Naive thymus-derived CD4-positive, alpha-beta T cell (primary cell): Measurements from ENCODE around the gene SOHLH1. TPM values are rescaled to one million over a fixed set of nuclear protein-coding genes. Genes with fewer than 3 reads are reported as not detected.

Experiments used
- ATAC-seq: fragments of 150-1000 bp; cut with Tn5 transposase; 2 replicates; pipeline ENCODE4 v1.10.0; 2021; ENCODE audit warnings: mild to moderate bottlenecking, moderate library complexity
- CTCF ChIA-PET: fragments of 350-600 bp; sonication (Branson Sonifier 250); formaldehyde crosslinking; loops from one replicate; lab custom pipeline; 2021; ENCODE audit warnings: antibody characterized with exemption; lab: Charles Lee
- POLR2A ChIA-PET: fragments of 350-600 bp; sonication (Branson Sonifier 250); formaldehyde crosslinking; loops from one replicate; lab custom pipeline; 2021; ENCODE audit warnings: antibody characterized with exemption, inconsistent platforms; lab: Charles Lee
- DNase-seq, 9 donors: peaks; one replicate each; pipeline versions ENCODE4 v3.0.0 to v3.0.0-alpha.2; 2020 to 2022; ENCODE audit warnings: mixed read lengths in 1 of 9
- H3K27ac ChIP-seq: one replicate; pipeline ENCODE4 v1.7.0; 2013; ENCODE audit warnings: mild to moderate bottlenecking, low read depth, low read length, moderate library complexity
- H3K27me3 ChIP-seq, 2 donors: one replicate each; pipeline ENCODE4 v1.7.0; 2013; ENCODE audit warnings: low read length in 2 of 2, mild to moderate bottlenecking in 2 of 2, moderate library complexity in 2 of 2; ENCODE audit not compliant: control insufficient read depth in 2 of 2, insufficient read depth in 2 of 2
- H3K36me3 ChIP-seq, 3 experiments: 1 replicate in 2 of 3; 2 replicates in 1 of 3; pipeline ENCODE4 v1.7.0; 2013; ENCODE audit warnings: low read length in 3 of 3, mild to moderate bottlenecking in 3 of 3, moderate library complexity in 1 of 3; ENCODE audit not compliant: insufficient read depth in 3 of 3, control insufficient read depth in 2 of 3
- H3K4me1 ChIP-seq, 2 donors: one replicate each; pipeline ENCODE4 v1.7.0; 2013; ENCODE audit warnings: low read length in 2 of 2, mild to moderate bottlenecking in 2 of 2, moderate library complexity in 1 of 2; ENCODE audit not compliant: control insufficient read depth in 2 of 2, insufficient read depth in 2 of 2
- H3K4me3 ChIP-seq: 2 replicates; pipeline ENCODE4 v1.7.0; 2013; ENCODE audit warnings: mild to moderate bottlenecking, low read length
- H3K9me3 ChIP-seq, 3 experiments: 1 replicate in 2 of 3; 2 replicates in 1 of 3; pipeline ENCODE4 v1.7.0; 2013; ENCODE audit warnings: low read length in 3 of 3; ENCODE audit not compliant: control insufficient read depth in 2 of 3
- H3K27ac Mint-ChIP-seq, 9 donors: one replicate each; pipeline ENCODE4 v1.8.0; 2020 to 2022; ENCODE audit warnings: mixed read lengths in 9 of 9, mild to moderate bottlenecking in 8 of 9, moderate library complexity in 5 of 9, inconsistent platforms in 2 of 9
- H3K27me3 Mint-ChIP-seq, 5 donors: one replicate each; pipeline ENCODE4 v1.8.0; 2021 to 2022; ENCODE audit warnings: mixed read lengths in 5 of 5, mild to moderate bottlenecking in 1 of 5
- H3K36me3 Mint-ChIP-seq, 5 donors: one replicate each; pipeline ENCODE4 v1.8.0; 2020 to 2022; ENCODE audit warnings: mixed read lengths in 5 of 5, mild to moderate bottlenecking in 3 of 5, inconsistent platforms in 1 of 5
- H3K4me1 Mint-ChIP-seq, 7 donors: one replicate each; pipeline ENCODE4 v1.8.0; 2020 to 2022; ENCODE audit warnings: mixed read lengths in 7 of 7, mild to moderate bottlenecking in 3 of 7, inconsistent platforms in 1 of 7
- H3K4me3 Mint-ChIP-seq, 10 donors: one replicate each; pipeline ENCODE4 v1.8.0; 2020 to 2022; ENCODE audit warnings: mild to moderate bottlenecking in 10 of 10, mixed read lengths in 10 of 10, moderate library complexity in 6 of 10, inconsistent platforms in 2 of 10
- H3K9me3 Mint-ChIP-seq, 11 donors: one replicate each; pipeline ENCODE4 v1.8.0; 2020 to 2022; ENCODE audit warnings: mixed read lengths in 11 of 11, mild to moderate bottlenecking in 4 of 11, inconsistent platforms in 1 of 11, moderate library complexity in 1 of 11
- intact Hi-C, 2 donors: fragments of 100-400 bp; cut with micrococcal nuclease; formaldehyde crosslinking; loops; one replicate each; pipeline ENCODE4 v1.15.1; 2023
- polyA plus RNA-seq, 2 donors: library from polyadenylated mRNA; unstranded; fragments of 300-500 nt; fragmentation: Illumina TruSeq; gene quantifications; one replicate each; pipeline ENCODE4 v1.2.3, GENCODE V29; 2021
- total RNA-seq, 6 experiments: library from RNA in 5 of 6; stranded (reverse) in 5 of 6; gene quantifications; 1 replicate in 5 of 6; 2 replicates in 1 of 6; pipeline ENCODE4 v1.2.3 and lab custom pipeline; 2021 to 2026

SOHLH1 gene
- total and polyA plus RNA-seq, 7 experiments from 2014 or later, result not detected

DNA sequence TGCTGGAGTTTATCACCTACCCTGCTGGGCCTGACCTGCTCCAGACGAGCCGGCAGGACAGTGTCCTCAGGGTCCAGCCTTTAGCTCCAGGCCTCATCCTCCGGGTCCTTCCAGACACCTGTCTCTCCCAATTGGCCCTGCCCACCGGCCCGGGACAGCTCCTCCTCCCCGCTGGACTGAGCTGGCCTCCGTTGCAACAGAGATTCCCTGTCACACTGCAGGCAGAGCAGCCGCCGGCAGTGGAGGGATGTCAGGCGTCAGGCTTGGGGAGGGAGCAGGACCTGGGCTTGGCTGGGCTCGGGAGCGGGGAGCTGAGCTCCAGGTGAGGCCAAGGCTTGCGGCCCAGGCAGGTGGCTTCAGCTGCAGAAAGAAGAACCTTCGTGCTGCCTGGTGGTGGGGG, 4.4 kb upstream of the SOHLH1 start:
- DNase-seq (no peak), ATAC-seq (no peak)
- Histone ChIP-seq H3K36me3 (no peaks in the 10 kb centered on the region), H3K4me1 (peaks cover 0 to 5% of the 10 kb centered on the region in 2 donors), H3K27me3 (no peaks in the 10 kb centered on the region), H3K9me3 (no peaks in the 10 kb centered on the region), H3K4me3 (no peak overlapping the region), H3K27ac (no peak overlapping the region)
- no peaks in the 10 kb centered on the region for H3K36me3 Mint-ChIP-seq
- no peaks in the 10 kb centered on the region for H3K9me3 Mint-ChIP-seq
- peak overlapping the region in 1 of 10 donors; percentile 37 for H3K4me3 Mint-ChIP-seq
- peaks cover 0 to 20% (median 0%) of the 10 kb centered on the region in 5 donors for H3K27me3 Mint-ChIP-seq
- H3K27ac Mint-ChIP-seq, result no peak overlapping the region
- intact Hi-C loops, result no loop called here
- ChIA-PET POLR2A (no interaction called here), CTCF (interaction anchor here (0.7 kb wide), 1 partner anchor 22 kb away, joined by 3 read pairs; no protein-coding TSS in a partner anchor)
- no peaks in the 10 kb centered on the region for H3K4me1 Mint-ChIP-seq

DNA sequence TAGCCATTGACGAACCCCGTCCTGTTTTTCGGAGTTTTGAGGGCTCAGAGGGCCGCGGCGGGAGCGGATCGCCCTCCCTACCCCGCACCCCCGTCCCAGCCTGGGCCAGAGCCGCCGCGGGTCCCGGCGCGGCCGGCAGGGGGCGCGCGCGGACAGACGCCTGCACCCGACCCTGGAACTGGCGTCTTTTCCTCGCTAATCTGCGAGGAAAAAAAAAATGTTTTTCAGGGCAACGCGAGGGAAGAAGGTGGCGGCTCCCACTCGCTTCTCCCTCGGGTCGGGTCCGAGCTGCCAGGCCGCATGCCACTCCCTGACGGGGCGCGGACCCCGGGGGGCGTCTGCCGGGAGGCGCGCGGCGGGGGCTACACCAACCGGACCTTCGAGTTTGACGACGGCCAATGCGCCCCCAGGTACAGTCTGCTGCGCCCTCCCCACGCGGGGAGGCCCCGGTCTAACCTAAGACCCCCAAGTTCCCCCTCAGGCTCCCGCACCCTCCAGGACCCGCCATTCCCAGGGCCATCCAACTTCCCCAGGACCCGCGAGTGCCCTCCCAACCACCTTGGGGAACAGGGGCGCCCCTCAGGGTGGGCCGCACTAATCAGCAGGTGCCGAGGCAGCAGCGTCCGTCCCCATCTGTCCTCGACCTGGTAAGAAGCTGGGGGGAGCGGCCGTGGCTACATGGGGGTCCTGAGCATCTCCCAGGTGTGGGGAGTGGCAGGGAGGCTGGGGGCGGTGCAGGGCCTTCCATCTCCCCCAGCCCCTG, 2.9 kb upstream of the SOHLH1 start, which contains the start of gene KCNT1:
TSS of gene KCNT1 (plus strand) at position 227 of the 763 bp plus-strand sequence. CDS start at position 301, 74 bp downstream.
- Histone ChIP-seq H3K4me1 (peaks cover 0 to 5% of the 10 kb centered on the region in 2 donors), H3K27ac (no peak within 1 kb of the TSS), H3K9me3 (no peaks in the 10 kb centered on the region), H3K4me3 (no peak within 1 kb of the TSS), H3K27me3 (no peaks in the 10 kb centered on the region), H3K36me3 (no peaks in the 10 kb centered on the region)
- intact Hi-C loops, result no loop called here
- CTCF ChIA-PET, result interaction anchor here (1.4 kb wide), 1 partner anchor 25 kb away, joined by 3 read pairs; no protein-coding TSS in a partner anchor
- peaks cover 0 to 20% (median 0%) of the 10 kb centered on the region in 5 donors for H3K27me3 Mint-ChIP-seq
- no peaks in the 10 kb centered on the region for H3K4me1 Mint-ChIP-seq
- peak in 8 of 9 donors; percentile 16 to 74 (median 45) for DNase-seq
- peak within 1 kb of the TSS in 1 of 10 donors; percentile 14 for H3K4me3 Mint-ChIP-seq
- H3K9me3 Mint-ChIP-seq, result no peaks in the 10 kb centered on the region
- peak; percentile 65 for ATAC-seq
- no peaks in the 10 kb centered on the region for H3K36me3 Mint-ChIP-seq
- no peak within 1 kb of the TSS for H3K27ac Mint-ChIP-seq
- POLR2A ChIA-PET, result no interaction called here

- no peaks in the 10 kb centered on the region for H3K9me3 ChIP-seq
- H3K4me1 ChIP-seq, result peaks cover 0 to 5% of the 10 kb centered on the region in 2 donors
- DNase-seq, result peak in 1 of 9 donors; percentile 4
- Mint-ChIP-seq H3K36me3 (no peaks in the 10 kb centered on the region), H3K27ac (no peak overlapping the region), H3K27me3 (peaks cover 0 to 20% (median 0%) of the 10 kb centered on the region in 5 donors), H3K4me1 (no peaks in the 10 kb centered on the region), H3K9me3 (no peaks in the 10 kb centered on the region), H3K4me3 (peak overlapping the region in 1 of 10 donors; percentile 14)
- ChIA-PET CTCF (no interaction called here), POLR2A (no interaction called here)
- no peak overlapping the region for H3K27ac ChIP-seq
- peak; percentile 22 for ATAC-seq
- H3K27me3 ChIP-seq, result no peaks in the 10 kb centered on the region
- H3K36me3 ChIP-seq, result no peaks in the 10 kb centered on the region
- no peak overlapping the region for H3K4me3 ChIP-seq
- intact Hi-C loops, result no loop called here
These were observed 2.0 kb upstream of the SOHLH1 start for GRCh38 chr9:135701067-135701958.

DNA sequence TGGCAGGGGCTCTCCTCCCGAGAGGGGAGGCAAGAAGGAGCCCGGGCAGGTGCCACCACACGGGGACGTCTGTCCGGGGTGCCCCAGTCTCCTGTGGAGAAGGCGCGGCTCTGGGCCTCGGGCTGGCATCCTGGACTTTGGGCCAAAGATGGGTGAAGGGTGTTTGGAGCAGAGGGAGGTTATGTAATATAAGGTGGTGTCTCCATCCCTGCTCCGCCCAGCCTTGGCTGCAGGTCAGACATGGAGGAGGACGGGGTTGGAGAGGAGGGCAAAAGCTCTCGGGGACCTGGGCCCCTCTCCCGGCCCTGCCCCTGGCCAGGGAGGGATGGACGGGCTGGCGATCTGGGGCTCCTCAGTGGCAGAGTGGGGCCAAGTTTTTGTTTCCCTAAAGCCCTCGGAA, 1.2 kb upstream of the SOHLH1 start:
- H3K27me3 ChIP-seq, result no peaks in the 10 kb centered on the region
- Mint-ChIP-seq H3K36me3 (no peaks in the 10 kb centered on the region), H3K4me3 (no peak overlapping the region)

GRCh38 chr9:135698767-135699166, 514 bp downstream of the SOHLH1 start:
- Histone ChIP-seq H3K4me3 (no peak overlapping the region), H3K9me3 (no peaks in the 10 kb centered on the region), H3K27ac (no peak overlapping the region), H3K36me3 (no peaks in the 10 kb centered on the region), H3K4me1 (peaks cover 0 to 5% of the 10 kb centered on the region in 2 donors), H3K27me3 (no peaks in the 10 kb centered on the region)
- H3K9me3 Mint-ChIP-seq, result no peaks in the 10 kb centered on the region
- no peaks in the 10 kb centered on the region for H3K36me3 Mint-ChIP-seq
- DNase-seq, result no peak
- H3K4me1 Mint-ChIP-seq, result no peaks in the 10 kb centered on the region
- POLR2A ChIA-PET, result no interaction called here
- H3K4me3 Mint-ChIP-seq, result no peak overlapping the region
- intact Hi-C loops, result no loop called here
- ATAC-seq, result no peak
- no peak overlapping the region for H3K27ac Mint-ChIP-seq
- CTCF ChIA-PET, result no interaction called here
- H3K27me3 Mint-ChIP-seq, result peaks cover 0 to 12% (median 0%) of the 10 kb centered on the region in 5 donors

More for the DNA sequence above, 1.2 kb upstream of the SOHLH1 start:
- H3K27ac Mint-ChIP-seq, result no peak overlapping the region
- CTCF ChIA-PET, result no interaction called here
- no peak for DNase-seq
- H3K9me3 Mint-ChIP-seq, result no peaks in the 10 kb centered on the region
- POLR2A ChIA-PET, result no interaction called here
- Histone ChIP-seq H3K36me3 (no peaks in the 10 kb centered on the region), H3K9me3 (no peaks in the 10 kb centered on the region), H3K4me3 (no peak overlapping the region), H3K4me1 (peaks cover 0 to 5% of the 10 kb centered on the region in 2 donors), H3K27ac (no peak overlapping the region)
- intact Hi-C loops, result no loop called here
- ATAC-seq, result no peak
- no peaks in the 10 kb centered on the region for H3K4me1 Mint-ChIP-seq
- H3K27me3 Mint-ChIP-seq, result peaks cover 0 to 20% (median 0%) of the 10 kb centered on the region in 5 donors

- no peaks in the 10 kb centered on the region for H3K27me3 ChIP-seq
- intact Hi-C loops, result no loop called here
These were observed 1.0 kb downstream of the SOHLH1 start for GRCh38 chr9:135698236-135698635.

More at GRCh38 chr9:135698236-135698635, 1.0 kb downstream of the SOHLH1 start:
- peaks cover 0 to 5% of the 10 kb centered on the region in 2 donors for H3K4me1 ChIP-seq
- H3K4me3 ChIP-seq, result no peak overlapping the region
- no peaks in the 10 kb centered on the region for H3K9me3 Mint-ChIP-seq
- no peak overlapping the region for H3K27ac Mint-ChIP-seq
- no peaks in the 10 kb centered on the region for H3K4me1 Mint-ChIP-seq
- no peak for DNase-seq
- ATAC-seq, result no peak
- H3K36me3 ChIP-seq, result no peaks in the 10 kb centered on the region
- ChIA-PET CTCF (no interaction called here), POLR2A (no interaction called here)
- H3K9me3 ChIP-seq, result no peaks in the 10 kb centered on the region
- no peak overlapping the region for H3K27ac ChIP-seq
- peaks cover 0 to 12% (median 0%) of the 10 kb centered on the region in 5 donors for H3K27me3 Mint-ChIP-seq
- no peaks in the 10 kb centered on the region for H3K36me3 Mint-ChIP-seq
- no peak overlapping the region for H3K4me3 Mint-ChIP-seq
